SIG-M5 (cell line): Measurements from ENCODE around the gene RAET1G.
A peak's percentile ranks its signal among the peaks of the same experiment; 100 is the strongest.
"Not testable (repeated sequence)": the region's sequence is repeated elsewhere in the genome, so short reads cannot be mapped to it uniquely, and the experiment has no call there.

Experiments
- DNase-seq: peaks from one replicate; lab custom pipeline; 2025; lab: John Stamatoyannopoulos, UW

RAET1G gene, protein sequence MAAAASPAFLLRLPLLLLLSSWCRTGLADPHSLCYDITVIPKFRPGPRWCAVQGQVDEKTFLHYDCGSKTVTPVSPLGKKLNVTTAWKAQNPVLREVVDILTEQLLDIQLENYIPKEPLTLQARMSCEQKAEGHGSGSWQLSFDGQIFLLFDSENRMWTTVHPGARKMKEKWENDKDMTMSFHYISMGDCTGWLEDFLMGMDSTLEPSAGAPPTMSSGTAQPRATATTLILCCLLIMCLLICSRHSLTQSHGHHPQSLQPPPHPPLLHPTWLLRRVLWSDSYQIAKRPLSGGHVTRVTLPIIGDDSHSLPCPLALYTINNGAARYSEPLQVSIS

DNA sequence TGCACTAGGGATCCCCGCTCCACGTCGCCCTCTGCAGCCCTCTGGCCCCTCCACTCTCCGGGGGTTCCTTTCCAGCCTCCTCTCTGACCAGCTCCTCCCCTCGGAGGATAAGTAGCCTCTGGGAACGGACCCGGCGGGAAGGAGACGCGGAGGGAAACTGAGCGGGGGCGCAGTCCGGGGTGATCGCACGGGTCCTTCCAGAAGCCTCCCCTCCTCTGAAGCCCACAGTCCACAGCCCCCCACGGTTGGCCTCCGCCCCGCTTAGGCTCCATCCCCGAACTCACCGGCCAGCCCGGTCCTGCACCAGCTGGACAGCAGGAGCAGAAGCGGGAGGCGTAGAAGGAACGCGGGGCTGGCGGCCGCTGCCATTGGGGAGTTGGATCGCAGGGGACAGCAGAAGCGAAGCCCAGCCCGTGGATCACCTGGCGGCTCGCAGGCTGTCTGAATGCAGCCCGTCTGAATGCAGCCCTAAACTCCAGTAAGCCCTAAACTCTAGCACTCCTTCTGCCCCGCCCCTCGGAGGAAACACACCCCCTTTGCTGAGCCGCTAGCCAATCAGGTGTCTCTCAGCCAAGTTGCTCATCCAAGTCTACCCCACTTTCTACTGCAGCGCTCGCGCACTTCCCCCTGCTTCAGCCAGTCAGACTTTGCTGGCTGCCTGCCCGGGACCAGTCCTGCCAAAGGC is at the start of gene RAET1G:
Gene RAET1G (minus strand): TSS at position 480 of the 685 bp plus-strand sequence. CDS start 111 bp downstream, at position 369.
- peak; percentile 59 for DNase-seq

DNA sequence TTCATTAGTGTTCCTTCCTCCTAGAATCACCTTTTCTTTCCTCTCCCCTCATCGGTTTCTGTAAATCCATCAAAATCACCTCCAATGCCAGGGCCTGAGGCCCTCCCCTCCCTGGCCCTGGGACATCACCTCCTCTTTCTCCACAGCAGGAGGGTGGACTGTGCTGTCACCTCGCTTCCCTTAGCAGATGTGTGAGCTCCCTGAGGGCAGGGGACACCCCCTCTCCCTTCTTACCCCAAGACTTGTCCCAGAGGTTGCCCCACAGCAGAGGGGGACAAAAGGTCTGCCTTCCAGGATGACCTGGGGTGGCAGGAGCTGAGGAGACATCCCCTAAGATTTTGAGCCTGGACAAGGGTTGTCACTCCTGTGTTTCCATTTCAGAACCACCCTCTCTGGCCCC is 46.7 kb upstream of the RAET1G start:
- DNase-seq: no peak

DNA sequence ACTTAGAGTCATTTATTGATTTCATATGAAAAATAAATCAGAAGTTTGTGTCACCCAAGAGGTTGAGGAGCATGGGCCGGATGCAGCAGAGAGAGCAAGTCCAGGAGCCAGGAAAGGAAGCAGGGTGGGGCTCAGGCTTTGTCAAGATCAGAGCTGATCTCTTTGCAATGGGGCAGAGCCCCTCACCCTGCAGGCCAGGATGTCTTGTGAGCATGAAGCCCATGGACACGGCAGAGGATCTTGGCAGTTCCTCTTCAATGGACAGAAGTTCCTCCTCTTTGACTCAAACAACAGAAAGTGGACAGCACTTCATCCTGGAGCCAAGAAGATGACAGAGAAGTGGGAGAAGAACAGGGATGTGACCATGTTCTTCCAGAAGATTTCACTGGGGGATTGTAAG is 46.0 kb upstream of the RAET1G start:
- not testable (repeated sequence) for DNase-seq

DNA sequence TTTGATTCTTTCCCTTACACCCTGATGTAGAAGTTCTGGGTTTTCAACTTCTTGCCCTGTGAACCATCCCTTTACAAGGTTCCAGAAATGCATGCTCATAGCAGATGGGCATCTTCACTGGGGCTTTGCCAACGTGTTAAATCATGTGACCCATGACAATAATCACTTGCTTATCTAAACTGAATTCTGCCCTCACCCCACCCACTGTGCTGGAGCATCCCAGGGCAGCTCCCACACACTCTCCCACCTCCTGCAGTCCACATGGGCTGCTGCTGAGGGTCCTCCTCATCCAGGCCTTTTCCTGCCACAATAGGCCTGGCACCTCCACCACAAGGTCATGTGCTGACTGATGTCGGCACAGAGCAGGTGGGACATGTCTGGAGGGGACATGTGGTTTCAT is 45.1 kb upstream of the RAET1G start:
- DNase-seq: not testable (repeated sequence)

DNA sequence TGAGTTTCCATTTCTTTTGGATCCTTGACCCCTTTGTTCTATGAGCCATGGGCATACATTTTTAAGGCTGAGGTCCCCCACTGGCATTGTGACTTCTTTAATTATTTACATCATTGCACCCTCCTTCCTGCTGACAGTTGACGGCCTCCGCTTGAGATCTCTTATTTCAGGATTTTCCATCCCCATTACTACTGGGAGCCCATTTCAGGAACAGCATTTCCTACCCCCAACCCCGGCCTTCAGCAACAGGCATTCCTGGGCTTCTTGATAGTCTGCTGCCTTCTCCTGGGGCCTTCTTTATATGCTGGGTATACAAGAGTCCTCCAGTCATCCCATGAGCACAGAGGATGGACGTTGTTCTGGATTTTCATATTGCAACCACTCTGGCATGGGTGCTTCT is 44.7 kb upstream of the RAET1G start:
- DNase-seq: no peak

DNA sequence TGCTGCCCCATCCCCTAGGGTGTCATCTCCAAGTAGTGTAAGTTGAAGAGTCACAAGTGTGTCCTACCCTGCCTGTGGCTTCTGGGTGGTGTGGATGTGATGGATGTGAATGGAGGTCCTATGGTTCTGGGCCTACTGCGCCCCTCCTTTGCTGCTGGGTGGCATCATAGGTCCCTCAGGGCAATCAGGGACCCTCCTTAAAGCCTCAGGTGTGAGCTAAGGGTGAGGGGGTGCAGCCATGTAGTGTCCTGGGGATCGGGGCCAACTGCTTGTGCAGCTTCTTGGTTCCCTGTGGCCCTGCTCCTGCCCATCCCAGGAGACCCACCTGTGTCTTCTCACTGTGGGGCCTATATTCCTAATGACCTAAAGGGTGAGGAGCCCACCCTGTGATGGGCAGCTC is 43.4 kb upstream of the RAET1G start:
- DNase-seq: not testable (repeated sequence)

DNA sequence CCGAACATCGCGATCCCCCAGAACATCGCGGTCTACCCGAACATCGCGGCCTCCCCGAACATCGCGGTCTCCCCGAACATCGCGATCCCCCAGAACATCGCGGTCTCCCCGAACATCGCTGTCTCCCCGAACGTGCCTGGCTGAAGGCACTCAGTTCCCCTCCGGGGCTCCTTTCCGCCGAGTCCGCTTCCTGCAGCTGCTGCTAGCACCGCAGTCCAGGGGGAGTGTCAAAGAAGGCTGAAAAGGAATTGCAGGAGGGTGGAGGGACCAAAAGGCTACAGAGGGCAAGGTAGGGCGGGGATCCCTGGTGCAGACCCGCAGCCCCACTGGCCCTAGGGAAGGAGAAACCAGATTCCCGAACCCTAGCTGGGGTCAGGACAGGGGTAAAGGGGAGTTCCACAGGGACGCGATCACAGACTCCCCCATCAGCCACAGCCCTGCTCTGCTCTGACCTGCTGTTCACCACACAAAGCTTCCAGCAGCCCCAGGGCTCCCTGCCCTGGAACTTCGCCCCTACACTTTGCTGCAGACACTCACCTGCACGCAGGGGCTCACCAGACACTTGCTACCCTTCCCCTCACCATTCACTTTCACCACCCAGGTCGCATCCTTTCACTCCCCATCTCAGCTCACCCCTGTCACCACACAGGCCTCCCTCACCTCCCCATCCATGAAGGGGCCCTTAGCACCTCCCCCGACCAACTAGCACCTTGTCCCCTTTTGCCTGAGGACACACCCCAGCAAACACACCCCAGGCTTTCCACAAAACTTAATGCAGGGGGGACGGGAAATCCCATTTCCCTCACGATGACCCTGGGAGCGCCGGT is 42.5 kb upstream of the RAET1G start:
- no peak for DNase-seq

DNA sequence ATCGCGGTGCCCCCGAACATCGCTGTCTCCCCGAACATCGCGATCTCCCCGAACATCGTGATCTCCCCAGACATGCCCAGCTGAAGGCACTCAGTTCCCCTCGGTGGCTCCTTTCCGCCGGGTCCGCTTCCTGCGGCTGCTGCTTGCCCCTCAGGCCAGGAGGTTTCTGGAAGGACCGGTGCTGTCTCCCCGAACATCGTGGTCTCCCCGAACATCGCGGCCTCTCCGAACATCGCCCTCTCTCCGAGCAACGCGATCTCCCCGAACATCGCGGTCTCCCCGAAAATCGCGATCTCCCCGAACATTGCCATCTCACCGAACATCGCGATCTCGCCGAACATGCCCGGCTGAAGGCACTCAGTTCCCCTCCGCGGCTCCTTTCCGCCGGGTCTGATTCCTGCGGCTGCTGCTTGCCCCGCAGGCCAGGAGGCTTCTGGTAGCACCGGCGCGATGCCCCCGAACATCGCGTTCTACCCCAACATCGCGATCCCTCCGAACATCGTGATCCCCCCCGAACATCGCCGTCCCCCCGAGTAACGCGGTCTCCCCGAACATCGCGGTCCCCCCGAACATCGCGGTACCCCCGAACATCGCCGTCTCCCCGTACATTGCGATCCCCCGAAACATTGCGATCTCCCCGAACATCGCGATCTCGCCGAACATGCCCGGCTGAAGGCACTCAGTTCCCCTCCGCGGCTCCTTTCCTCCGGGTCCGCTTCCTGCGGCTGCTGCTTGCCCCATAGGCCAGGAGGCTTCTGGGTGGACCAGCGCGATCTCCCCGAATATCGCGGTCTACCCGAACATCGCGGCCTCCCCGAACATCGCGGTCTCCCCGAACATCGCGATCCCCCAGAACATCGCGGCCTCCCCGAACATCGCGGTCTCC is 41.6 kb upstream of the RAET1G start:
- DNase-seq: no peak

DNA sequence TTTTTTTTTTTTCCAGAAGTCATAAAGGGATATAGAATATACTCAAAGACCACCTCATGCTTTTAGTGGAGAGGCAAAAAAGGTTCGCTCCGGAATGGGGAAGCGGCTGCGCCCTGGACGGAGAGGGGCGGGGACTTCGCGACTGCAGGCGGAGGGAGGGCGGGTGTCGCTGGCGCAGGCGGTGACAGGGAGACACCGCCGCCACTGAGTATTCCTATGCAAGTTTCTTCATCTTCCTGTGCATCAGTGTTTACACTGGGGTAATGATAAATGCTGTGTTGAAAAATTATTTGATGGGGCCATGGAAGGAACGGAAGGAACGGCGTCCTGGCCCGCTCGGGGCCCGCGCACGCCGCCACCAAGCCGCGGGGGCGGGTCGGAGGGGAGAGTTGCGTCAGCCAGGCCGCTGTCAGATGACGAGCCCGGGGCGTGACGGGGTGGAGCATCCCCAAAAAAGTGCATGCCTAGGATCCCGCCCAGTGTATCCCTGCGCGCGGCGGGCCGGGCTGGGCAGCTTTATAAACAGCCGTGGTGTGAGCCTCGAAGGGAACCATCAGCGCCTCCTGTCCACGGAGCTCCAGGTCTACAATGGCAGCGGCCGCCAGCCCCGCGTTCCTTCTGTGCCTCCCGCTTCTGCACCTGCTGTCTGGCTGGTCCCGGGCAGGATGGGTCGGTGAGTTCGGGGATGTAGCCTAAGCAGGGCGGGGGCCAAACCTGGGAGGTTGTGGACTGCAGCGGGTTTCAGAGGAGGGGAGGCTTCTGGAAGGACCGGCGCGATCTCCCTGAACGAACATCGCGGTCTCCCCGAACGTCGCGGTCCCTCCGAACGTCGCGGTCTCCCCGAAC is 40.8 kb upstream of the RAET1G start, which contains the start of gene ULBP1:
Gene ULBP1 (plus strand): TSS at position 482 of the 846 bp plus-strand sequence. CDS start 107 bp downstream, at position 589.
- peak; percentile 31 for DNase-seq

DNA sequence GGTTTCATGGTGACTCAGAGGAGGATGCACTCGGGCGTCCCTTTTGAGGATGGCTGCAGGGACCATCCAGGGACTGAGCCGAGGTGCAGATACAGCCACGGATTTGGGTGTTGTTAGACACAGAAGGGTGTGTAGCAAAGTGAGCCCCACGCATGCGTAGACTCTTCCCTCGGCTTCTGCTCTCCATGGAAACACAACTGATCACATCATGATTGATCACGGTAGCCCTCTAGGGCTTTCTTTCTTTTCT is 40.2 kb upstream of the RAET1G start:
- no peak for DNase-seq

DNA sequence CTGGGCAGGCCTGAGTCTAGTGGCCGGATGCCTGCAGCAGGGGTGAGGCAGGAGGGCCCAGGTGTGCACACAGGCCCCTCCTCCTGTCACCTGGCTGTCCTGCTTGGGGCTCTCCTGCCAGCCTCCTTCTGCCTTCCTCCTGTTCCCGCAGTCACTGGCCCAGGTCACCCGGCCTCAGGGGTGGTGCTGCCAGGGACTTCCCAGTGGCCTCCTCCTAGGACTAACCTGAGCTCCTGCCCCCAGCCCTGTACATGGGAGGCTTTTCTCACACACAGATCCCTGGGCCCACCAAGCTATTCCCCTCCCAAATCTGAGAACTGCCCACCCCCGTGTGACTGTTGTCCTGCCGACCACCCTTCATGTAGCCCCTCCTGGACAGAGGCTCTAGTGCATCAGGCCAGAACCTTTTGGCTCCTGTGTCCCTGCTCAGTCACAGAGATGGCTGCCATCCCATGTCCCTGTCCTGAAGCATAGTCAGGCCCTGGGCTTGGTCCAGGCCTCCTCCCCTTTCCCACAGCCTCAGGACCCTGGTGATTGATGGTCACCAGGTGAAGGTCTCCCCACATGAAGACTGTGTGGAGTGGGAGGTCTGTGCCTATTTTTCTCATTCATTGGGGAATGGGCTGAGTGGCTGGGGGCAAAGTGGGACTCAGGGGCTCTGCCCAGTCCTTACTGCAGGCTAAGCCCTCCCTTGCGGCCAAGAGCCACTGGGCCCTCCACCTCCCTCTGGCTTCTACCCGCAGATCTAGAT is 39.7 kb upstream of the RAET1G start:
- no peak for DNase-seq

DNA sequence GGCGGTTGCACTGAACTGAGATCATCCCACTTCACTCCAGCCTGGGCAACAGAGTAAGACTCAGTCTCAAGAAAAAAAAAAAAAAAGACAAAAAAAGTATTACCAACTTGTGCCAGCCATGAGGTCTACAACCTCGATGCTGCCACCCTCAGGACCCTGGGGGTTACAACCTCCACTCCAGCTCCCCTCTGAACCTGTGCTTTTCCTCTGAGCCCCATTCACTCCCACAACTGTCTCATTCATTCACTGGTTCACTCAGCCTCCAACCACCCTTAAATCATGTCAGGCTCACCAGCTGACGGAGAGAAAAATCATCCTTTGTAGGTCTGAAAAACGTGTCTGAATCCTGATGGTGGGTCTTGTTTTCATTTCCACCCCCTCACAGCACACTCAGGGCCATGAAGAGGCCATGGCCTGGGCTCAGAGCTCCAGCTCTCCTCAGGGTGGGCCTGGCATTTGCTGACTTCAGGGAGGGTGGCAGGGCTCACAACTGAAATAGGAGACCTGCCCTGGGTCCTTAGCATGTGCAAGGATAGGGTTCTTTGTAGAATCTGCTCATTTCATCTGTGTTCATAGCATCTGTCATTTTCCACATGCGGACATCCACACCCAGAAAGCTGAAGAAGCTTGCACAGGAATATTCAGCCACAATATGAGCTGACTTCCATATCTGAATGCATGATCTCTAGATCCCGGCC is 39.0 kb upstream of the RAET1G start:
- DNase-seq: no peak

DNA sequence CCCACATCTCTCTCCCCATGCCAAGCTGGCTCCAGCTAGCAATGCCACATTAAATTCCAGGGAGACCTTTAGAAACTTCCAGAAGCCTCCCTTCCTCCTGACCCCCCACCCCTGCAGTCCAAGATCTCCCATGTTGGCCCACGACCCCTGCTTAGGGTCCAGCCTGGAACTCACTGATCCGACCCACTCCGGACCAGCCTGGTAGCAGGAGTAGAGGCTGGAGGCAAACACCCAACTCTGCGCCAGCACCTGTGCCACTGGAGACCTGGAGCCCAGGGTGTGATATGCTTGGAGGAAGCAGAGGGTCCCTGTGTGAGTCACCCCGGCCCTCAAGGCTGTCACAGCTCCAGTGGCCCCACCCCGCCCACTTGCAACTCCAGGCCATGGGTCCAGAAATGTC is 37.6 kb upstream of the RAET1G start:
- DNase-seq: no peak

DNA sequence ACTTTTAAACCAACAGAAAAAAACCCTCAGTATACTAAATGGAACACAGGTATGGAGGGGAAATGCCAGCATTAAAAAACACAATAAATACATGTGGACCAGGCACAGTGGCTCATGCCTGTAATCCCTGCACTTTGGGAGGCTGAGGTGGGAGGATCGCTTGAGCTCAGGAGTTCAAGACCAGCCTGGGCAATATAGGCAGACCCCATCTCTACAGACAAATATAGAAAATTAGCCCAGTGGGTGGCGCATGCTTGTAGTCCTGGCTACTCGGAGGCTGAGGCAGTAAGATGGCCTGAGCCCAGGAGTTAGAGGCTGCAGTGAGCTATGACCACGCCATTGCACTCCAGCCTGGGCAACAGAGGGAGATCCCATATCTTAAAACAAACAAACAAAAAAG is 36.9 kb upstream of the RAET1G start:
- DNase-seq: not testable (repeated sequence)

DNA sequence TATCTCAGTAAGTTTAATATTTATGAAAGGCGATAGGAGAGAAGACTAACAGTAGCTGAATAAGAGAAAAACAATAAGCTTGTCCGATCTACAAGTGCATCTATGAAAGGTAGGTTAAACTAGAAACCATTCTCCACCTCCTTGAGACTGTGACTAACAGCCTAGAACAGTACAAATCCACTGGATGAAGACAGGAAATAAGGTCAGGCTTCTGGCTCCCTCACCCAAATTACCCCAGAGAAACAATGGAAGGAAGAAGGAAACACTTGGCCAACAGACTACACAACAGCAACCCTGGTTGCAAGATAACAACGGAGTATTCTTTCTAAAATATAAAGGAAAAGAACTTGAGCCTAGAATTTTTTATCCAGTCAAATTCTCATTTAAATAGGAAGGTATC is 35.2 kb upstream of the RAET1G start:
- DNase-seq: not testable (repeated sequence)

DNA sequence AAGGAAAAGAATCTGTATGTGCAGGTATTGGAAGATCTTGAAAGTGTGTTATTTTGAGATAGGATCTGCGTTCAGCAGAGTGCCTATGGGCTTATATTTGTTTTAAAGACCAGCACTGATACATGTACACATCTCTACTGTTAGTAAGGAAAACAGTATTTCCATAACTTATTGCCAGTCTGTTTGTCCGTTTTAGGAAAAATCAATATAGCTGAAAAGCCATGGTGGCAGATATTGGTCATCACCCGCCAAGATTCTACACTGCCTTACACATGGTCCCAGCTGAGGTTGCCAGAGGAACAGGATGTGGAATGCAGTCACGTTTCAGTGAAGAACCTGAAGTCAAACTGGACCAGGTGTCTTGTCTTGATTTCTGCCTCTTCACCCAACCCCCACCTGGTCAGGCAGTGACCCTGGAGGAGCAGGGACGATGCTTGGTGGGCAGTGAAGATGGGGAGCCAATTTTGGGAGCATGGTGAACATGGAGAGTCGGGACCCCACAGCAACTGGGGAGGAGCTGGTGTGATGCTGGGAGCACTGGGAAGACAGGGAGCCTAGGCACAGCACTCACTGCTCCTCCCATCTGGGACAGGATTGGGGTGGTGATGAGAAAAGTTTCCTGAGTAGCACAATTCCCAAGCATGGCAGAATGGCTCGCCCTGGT is 32.9 kb upstream of the RAET1G start:
- DNase-seq: not testable (repeated sequence)

DNA sequence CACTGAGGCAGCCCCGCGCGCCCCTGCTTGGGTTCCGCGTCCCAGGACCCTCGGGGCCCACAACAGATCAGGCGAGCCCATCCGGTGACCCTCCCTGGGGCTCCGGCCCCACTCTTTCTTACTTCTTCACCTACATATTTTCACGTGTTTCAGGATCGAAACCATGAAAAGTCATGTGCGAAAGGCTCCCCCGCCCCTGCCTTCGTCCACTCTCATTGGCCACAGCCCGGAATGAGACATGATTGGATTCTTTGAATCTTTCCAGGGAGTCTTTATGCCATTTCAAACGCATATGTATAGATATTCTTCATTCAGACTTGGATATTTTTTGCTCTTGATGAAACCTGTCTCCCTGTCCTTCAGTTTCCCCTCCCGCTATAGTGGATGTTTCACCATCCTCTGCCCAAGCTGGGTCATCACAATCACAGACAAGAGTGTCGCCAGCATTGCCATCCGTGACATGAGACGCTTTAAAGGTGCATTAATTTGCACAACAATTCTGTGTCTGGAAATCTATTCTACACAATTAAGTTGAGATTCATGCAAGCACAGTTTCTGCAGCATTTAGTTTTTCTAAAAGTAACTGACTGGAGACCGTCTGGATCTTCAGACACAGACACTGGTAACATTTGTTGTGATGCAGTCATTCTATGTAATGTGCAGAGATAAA is 32.2 kb upstream of the RAET1G start:
- not testable (repeated sequence) for DNase-seq

DNA sequence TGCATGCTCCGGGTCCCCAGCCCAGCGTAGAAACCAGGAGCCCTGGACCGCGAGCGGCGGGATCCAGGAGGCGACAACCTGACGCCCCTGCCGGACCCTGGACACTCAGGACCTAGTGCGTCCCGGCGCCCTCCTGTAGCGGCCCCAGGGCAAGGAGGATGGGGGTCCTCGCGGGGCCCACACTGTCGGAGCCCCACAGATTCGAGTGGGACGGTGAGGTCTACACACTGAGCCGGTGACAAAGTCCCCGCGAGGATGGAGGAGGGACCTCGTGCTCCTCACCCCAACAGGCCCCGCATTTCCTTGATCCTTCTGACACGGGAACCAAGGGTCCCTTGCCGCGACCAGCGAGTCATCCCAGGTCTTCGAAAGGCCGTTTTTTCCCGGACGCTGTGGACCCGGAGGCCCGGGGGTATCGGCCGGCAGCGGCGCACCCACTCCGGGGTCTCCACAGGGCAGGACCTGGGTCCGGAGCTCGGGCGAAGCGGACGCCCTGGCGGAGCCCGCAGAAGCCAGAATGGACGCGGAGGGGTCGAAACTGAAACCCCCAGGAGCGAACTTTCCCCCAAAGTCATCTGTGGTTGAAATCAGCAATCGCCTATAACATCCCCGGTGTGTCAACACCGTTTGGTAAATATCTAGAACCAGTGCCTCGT is 31.5 kb upstream of the RAET1G start:
- DNase-seq: not testable (repeated sequence)
